T-helper 17 cell (primary cell): Measurements from ENCODE around the gene UAP1L1. TPM values are rescaled to one million over a fixed set of nuclear protein-coding genes. Genes with fewer than 3 reads are reported as not detected.

Experiments
- ATAC-seq: fragments of 150-1000 bp; cut with Tn5 transposase; 2 replicates; pipeline ENCODE4 v1.10.0; 2021; ENCODE audit warnings: mild to moderate bottlenecking, moderate library complexity
- DNase-seq, 3 donors: peaks; one replicate each; pipeline versions ENCODE4 v3.0.0 to v3.0.0-alpha.2; 2020 to 2021
- H3K9me3 ChIP-seq: one replicate; pipeline ENCODE4 v1.7.0; 2013; ENCODE audit warnings: low read length, mild to moderate bottlenecking; ENCODE audit not compliant: control insufficient read depth, poor library complexity, severe bottlenecking
- H3K27ac Mint-ChIP-seq: one replicate; pipeline ENCODE4 v1.8.0; 2022; ENCODE audit warnings: mild to moderate bottlenecking, moderate library complexity, mixed read lengths
- H3K27me3 Mint-ChIP-seq: one replicate; pipeline ENCODE4 v1.8.0; 2022; ENCODE audit warnings: mixed read lengths
- H3K36me3 Mint-ChIP-seq: one replicate; pipeline ENCODE4 v1.8.0; 2022; ENCODE audit warnings: low read depth, mixed read lengths
- H3K4me1 Mint-ChIP-seq: one replicate; pipeline ENCODE4 v1.8.0; 2022; ENCODE audit warnings: mild to moderate bottlenecking, mixed read lengths
- H3K4me3 Mint-ChIP-seq: one replicate; pipeline ENCODE4 v1.8.0; 2022; ENCODE audit warnings: mild to moderate bottlenecking, moderate library complexity, mixed read lengths
- total RNA-seq, 4 donors: library from RNA in 2 of 4; stranded (reverse) in 2 of 4; gene quantifications; one replicate each; pipeline ENCODE4 v1.2.3 and lab custom pipeline; 2022 to 2026

UAP1L1 gene
- total RNA-seq, 2 donors from 2014 or later, result 9.3 to 10.2 TPM

- H3K4me1 Mint-ChIP-seq, result peaks cover 24% of the 10 kb centered on the region
- H3K36me3 Mint-ChIP-seq, result no peaks in the 10 kb centered on the region
- H3K9me3 ChIP-seq, result no peaks in the 10 kb centered on the region
Measured at GRCh38 chr9:137095664-137096517, 18.6 kb downstream of the UAP1L1 start.

GRCh38 chr9:137096785-137097546, 19.6 kb downstream of the UAP1L1 start:
- Mint-ChIP-seq H3K27ac (peak overlapping the region; percentile 95), H3K4me1 (peaks cover 21% of the 10 kb centered on the region), H3K4me3 (peak overlapping the region; percentile 92), H3K36me3 (no peaks in the 10 kb centered on the region), H3K27me3 (no peaks in the 10 kb centered on the region)
- DNase-seq (no peak), ATAC-seq (no peak)
- H3K9me3 ChIP-seq, result no peaks in the 10 kb centered on the region

More at GRCh38 chr9:137095664-137096517, 18.6 kb downstream of the UAP1L1 start:
- Mint-ChIP-seq H3K27ac (peak overlapping the region; percentile 95), H3K27me3 (no peaks in the 10 kb centered on the region), H3K4me3 (peak overlapping the region; percentile 92)
- ATAC-seq (peak; percentile 99), DNase-seq (peak; percentile 73 to 79 (median 78))

DNA sequence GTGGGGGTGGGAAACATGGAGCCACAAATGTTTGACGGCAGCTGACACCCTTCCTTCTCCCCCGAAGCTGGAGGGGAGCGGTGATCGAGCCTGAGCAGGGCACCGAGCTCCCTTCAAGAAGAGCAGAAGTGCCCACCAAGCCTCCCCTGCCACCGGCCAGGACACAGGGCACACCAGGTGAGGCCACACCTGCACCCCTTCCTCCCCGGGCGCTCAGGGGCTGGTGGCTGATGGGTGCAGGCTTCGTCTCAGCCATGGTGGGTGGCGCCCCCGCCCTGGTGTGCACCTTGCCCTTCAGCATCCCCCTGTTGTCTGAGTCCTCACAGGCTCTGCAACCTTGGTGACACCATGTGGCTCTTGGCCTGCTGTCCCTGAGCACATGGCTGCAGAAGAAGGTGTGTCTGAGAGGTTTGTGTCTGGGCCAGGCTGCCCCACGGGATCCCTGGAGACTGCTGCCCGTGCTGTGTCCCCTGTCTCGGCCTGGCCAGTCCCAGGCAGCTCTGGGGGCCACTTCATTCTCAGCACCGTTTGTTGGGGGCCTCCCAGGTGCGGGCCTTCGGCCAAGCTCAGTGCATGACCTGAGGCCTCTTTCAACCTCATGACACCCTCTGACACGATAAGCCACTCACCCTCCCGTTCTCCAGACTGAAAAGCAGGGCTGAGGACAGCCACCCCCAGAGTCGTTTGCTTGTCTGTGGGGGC, 20.6 kb downstream of the UAP1L1 start:
- Mint-ChIP-seq H3K36me3 (no peaks in the 10 kb centered on the region), H3K4me3 (no peak overlapping the region), H3K4me1 (peaks cover 19% of the 10 kb centered on the region), H3K27ac (peak overlapping the region; percentile 95), H3K27me3 (no peaks in the 10 kb centered on the region)
- DNase-seq, result no peak
- no peaks in the 10 kb centered on the region for H3K9me3 ChIP-seq
- no peak for ATAC-seq

GRCh38 chr9:137099231-137099630, 21.9 kb downstream of the UAP1L1 start:
- ATAC-seq (no peak), DNase-seq (no peak)
- H3K27ac Mint-ChIP-seq, result no peak overlapping the region
- H3K36me3 Mint-ChIP-seq, result no peaks in the 10 kb centered on the region
- H3K9me3 ChIP-seq, result no peaks in the 10 kb centered on the region
- no peak overlapping the region for H3K4me3 Mint-ChIP-seq
- no peaks in the 10 kb centered on the region for H3K27me3 Mint-ChIP-seq
- peaks cover 17% of the 10 kb centered on the region for H3K4me1 Mint-ChIP-seq

GRCh38 chr9:137103206-137103999, 26.1 kb downstream of the UAP1L1 start:
- H3K27me3 Mint-ChIP-seq, result no peaks in the 10 kb centered on the region
- no peak overlapping the region for H3K4me3 Mint-ChIP-seq
- DNase-seq (no peak), ATAC-seq (no peak)
- H3K4me1 Mint-ChIP-seq, result peaks cover 3% of the 10 kb centered on the region
- no peaks in the 10 kb centered on the region for H3K36me3 Mint-ChIP-seq
- no peaks in the 10 kb centered on the region for H3K9me3 ChIP-seq
- no peak overlapping the region for H3K27ac Mint-ChIP-seq

GRCh38 chr9:137105814-137106661, 28.7 kb downstream of the UAP1L1 start:
- Mint-ChIP-seq H3K27ac (no peak overlapping the region), H3K27me3 (no peaks in the 10 kb centered on the region), H3K4me1 (peaks cover 3% of the 10 kb centered on the region), H3K4me3 (no peak overlapping the region), H3K36me3 (no peaks in the 10 kb centered on the region)
- H3K9me3 ChIP-seq, result no peaks in the 10 kb centered on the region
- ATAC-seq (no peak), DNase-seq (no peak)

- Mint-ChIP-seq H3K36me3 (no peaks in the 10 kb centered on the region), H3K4me3 (no peak overlapping the region), H3K4me1 (peaks cover 3% of the 10 kb centered on the region), H3K27ac (no peak overlapping the region), H3K27me3 (no peaks in the 10 kb centered on the region)
- ATAC-seq, result no peak
- DNase-seq, result no peak
- no peaks in the 10 kb centered on the region for H3K9me3 ChIP-seq
Measured at GRCh38 chr9:137106662-137107250, 29.4 kb downstream of the UAP1L1 start.

- ATAC-seq (no peak), DNase-seq (no peak)
- H3K4me1 Mint-ChIP-seq, result peaks cover 3% of the 10 kb centered on the region
- H3K9me3 ChIP-seq, result no peaks in the 10 kb centered on the region
- no peaks in the 10 kb centered on the region for H3K36me3 Mint-ChIP-seq
- H3K27me3 Mint-ChIP-seq, result no peaks in the 10 kb centered on the region
- no peak overlapping the region for H3K4me3 Mint-ChIP-seq
- no peak overlapping the region for H3K27ac Mint-ChIP-seq
Measured at GRCh38 chr9:137107312-137107921, 30.1 kb downstream of the UAP1L1 start.

DNA sequence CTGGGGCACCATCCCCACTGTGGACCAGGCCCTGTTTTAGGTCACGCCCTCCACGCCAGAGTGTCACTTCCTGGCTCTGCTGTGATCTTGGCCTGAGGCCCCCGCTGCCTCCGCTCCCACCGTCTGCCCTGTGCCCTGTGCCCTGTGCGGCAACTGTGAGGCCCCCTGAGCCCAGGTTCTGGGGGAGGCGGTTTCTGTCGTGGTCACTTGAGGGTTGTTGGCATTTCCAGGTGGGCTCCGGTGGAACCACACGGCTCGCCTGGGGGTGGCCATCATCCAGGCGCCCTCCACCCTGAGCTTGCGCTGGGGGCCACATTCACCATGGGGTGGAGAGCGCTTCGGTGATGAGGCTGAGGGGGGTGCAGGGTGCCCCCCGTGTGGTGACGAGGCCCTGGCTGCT, 30.7 kb downstream of the UAP1L1 start:
- Mint-ChIP-seq H3K27ac (no peak overlapping the region), H3K27me3 (no peaks in the 10 kb centered on the region), H3K4me3 (no peak overlapping the region), H3K36me3 (no peaks in the 10 kb centered on the region), H3K4me1 (peaks cover 5% of the 10 kb centered on the region)
- no peaks in the 10 kb centered on the region for H3K9me3 ChIP-seq
- DNase-seq (no peak), ATAC-seq (no peak)

- DNase-seq, result no peak
- no peak overlapping the region for H3K4me3 Mint-ChIP-seq
- H3K4me1 Mint-ChIP-seq, result peaks cover 11% of the 10 kb centered on the region
- H3K36me3 Mint-ChIP-seq, result no peaks in the 10 kb centered on the region
- H3K9me3 ChIP-seq, result no peaks in the 10 kb centered on the region
- H3K27ac Mint-ChIP-seq, result no peak overlapping the region
- no peaks in the 10 kb centered on the region for H3K27me3 Mint-ChIP-seq
- no peak for ATAC-seq
Measured at GRCh38 chr9:137108608-137109249, 31.4 kb downstream of the UAP1L1 start.
